H9 (cell line): ENCODE measurements around the gene LMO1. TPM values are rescaled to one million over a fixed set of nuclear protein-coding genes. Genes with fewer than 3 reads are reported as not detected.

ENCODE experiments used
- DNase-seq: peaks from one replicate; pipeline ENCODE4 v3.0.0-alpha.2; 2017
- H2AFZ ChIP-seq: one replicate; pipeline ENCODE4 v1.6.1; 2013; ENCODE audit warnings: mild to moderate bottlenecking, low read length, control low read depth, moderate library complexity
- H2AK5ac ChIP-seq: 2 replicates; pipeline ENCODE4 v1.6.1; 2013; ENCODE audit warnings: low read length, control low read depth, mixed read lengths; ENCODE audit not compliant: insufficient read length
- H2BK120ac ChIP-seq: one replicate; pipeline ENCODE4 v1.6.1; 2013; ENCODE audit warnings: low read depth, mild to moderate bottlenecking, low read length, control low read depth, inconsistent platforms; ENCODE audit not compliant: poor library complexity, severe bottlenecking
- H2BK12ac ChIP-seq: 2 replicates; pipeline ENCODE4 v1.6.1; 2013; ENCODE audit warnings: low read length, control low read depth, mixed read lengths, low read depth; ENCODE audit not compliant: insufficient read length
- H2BK15ac ChIP-seq: 2 replicates; pipeline ENCODE4 v1.6.1; 2013; ENCODE audit warnings: low read depth, low read length, control low read depth
- H2BK20ac ChIP-seq: one replicate; pipeline ENCODE4 v1.6.1; 2013; ENCODE audit warnings: low read depth, mild to moderate bottlenecking, low read length, control low read depth, inconsistent platforms; ENCODE audit not compliant: poor library complexity, severe bottlenecking
- H2BK5ac ChIP-seq: 2 replicates; pipeline ENCODE4 v1.6.1; 2013; ENCODE audit warnings: low read length, control low read depth, mixed read lengths; ENCODE audit not compliant: insufficient read length
- H3K14ac ChIP-seq: 2 replicates; pipeline ENCODE4 v1.6.1; 2013; ENCODE audit warnings: low read length, control low read depth; ENCODE audit not compliant: insufficient read depth
- H3K18ac ChIP-seq: 2 replicates; pipeline ENCODE4 v1.6.1; 2013; ENCODE audit warnings: low read depth, mild to moderate bottlenecking, mixed read lengths, low read length, control low read depth; ENCODE audit not compliant: insufficient read length
- H3K23ac ChIP-seq: 2 replicates; pipeline ENCODE4 v1.6.1; 2013; ENCODE audit warnings: low read length, control low read depth, mixed read lengths, low read depth; ENCODE audit not compliant: insufficient read length
- H3K23me2 ChIP-seq: 2 replicates; pipeline ENCODE4 v1.6.1; 2013; ENCODE audit warnings: low read depth, mild to moderate bottlenecking, mixed read lengths, low read length, control low read depth; ENCODE audit not compliant: insufficient read length, poor library complexity, severe bottlenecking
- H3K27ac ChIP-seq: 2 replicates; pipeline ENCODE4 v1.5.1; 2013; ENCODE audit warnings: low read length, control low read depth, mixed read lengths, low read depth; ENCODE audit not compliant: insufficient read length
- H3K27me3 ChIP-seq: 2 replicates; pipeline ENCODE4 v1.6.1; 2013; ENCODE audit warnings: low read length, control low read depth, inconsistent platforms; ENCODE audit not compliant: insufficient read depth
- H3K4ac ChIP-seq: 2 replicates; pipeline ENCODE4 v1.6.1; 2013; ENCODE audit warnings: low read depth, mild to moderate bottlenecking, control low read depth, inconsistent platforms, low read length, moderate library complexity
- H3K4me1 ChIP-seq: 2 replicates; pipeline ENCODE4 v1.6.1; 2013; ENCODE audit warnings: low read length, control low read depth, inconsistent platforms; ENCODE audit not compliant: insufficient read depth
- H3K4me2 ChIP-seq: 2 replicates; pipeline ENCODE4 v1.6.1; 2013; ENCODE audit warnings: low read length, control low read depth, mixed read lengths; ENCODE audit not compliant: insufficient read length, insufficient read depth
- H3K56ac ChIP-seq: 2 replicates; pipeline ENCODE4 v1.6.1; 2013; ENCODE audit warnings: low read depth, mild to moderate bottlenecking, mixed read lengths, low read length, control low read depth; ENCODE audit not compliant: insufficient read length
- H3K79me1 ChIP-seq: 2 replicates; pipeline ENCODE4 v1.6.1; 2013; ENCODE audit warnings: low read depth, mild to moderate bottlenecking, moderate library complexity, low read length, control low read depth, inconsistent platforms; ENCODE audit not compliant: insufficient read depth, poor library complexity, severe bottlenecking
- H3K79me2 ChIP-seq: 2 replicates; pipeline ENCODE4 v1.6.1; 2013; ENCODE audit warnings: low read length, control low read depth, inconsistent platforms; ENCODE audit not compliant: insufficient read depth
- H3K9ac ChIP-seq: 2 replicates; pipeline ENCODE4 v1.6.1; 2013; ENCODE audit warnings: low read length, control low read depth, mixed read lengths; ENCODE audit not compliant: insufficient read length; ENCODE audit errors: extremely low read depth
- H3K9me3 ChIP-seq: one replicate; pipeline ENCODE4 v1.6.1; 2013; ENCODE audit warnings: low read depth, low read length, inconsistent platforms; ENCODE audit not compliant: control insufficient read depth
- H3T11ph ChIP-seq: one replicate; pipeline ENCODE4 v1.6.1; 2013; ENCODE audit warnings: mild to moderate bottlenecking, low read length, control low read depth, inconsistent platforms
- H4K20me1 ChIP-seq: one replicate; pipeline ENCODE4 v1.6.1; 2013; ENCODE audit not compliant: control insufficient read depth, insufficient read length, insufficient read depth
- H4K5ac ChIP-seq: 2 replicates; pipeline ENCODE4 v1.6.1; 2013; ENCODE audit warnings: low read depth, mild to moderate bottlenecking, mixed read lengths, low read length, control low read depth; ENCODE audit not compliant: insufficient read length
- H4K8ac ChIP-seq: replicated peaks from 2 replicates; pipeline ENCODE4 v1.6.1; 2013; ENCODE audit warnings: low read length, control low read depth, mixed read lengths, low read depth; ENCODE audit not compliant: insufficient read length
- H4K91ac ChIP-seq: 2 replicates; pipeline ENCODE4 v1.6.1; 2013; ENCODE audit warnings: low read depth, mild to moderate bottlenecking, moderate library complexity, mixed read lengths, low read length, control low read depth; ENCODE audit not compliant: insufficient read length
- H3K27ac Mint-ChIP-seq, 3 experiments: 2 replicates in 2 of 3; 3 replicates in 1 of 3; pipeline ENCODE4 v1.8.0; 2020 to 2021; ENCODE audit warnings: mixed read lengths in 3 of 3, mild to moderate bottlenecking in 1 of 3, moderate library complexity in 1 of 3
- H3K27me3 Mint-ChIP-seq: 2 replicates; pipeline ENCODE4 v1.8.0; 2021; ENCODE audit warnings: low read depth, mild to moderate bottlenecking, moderate library complexity, mixed read lengths
- H3K36me3 Mint-ChIP-seq, 3 experiments: 2 replicates in 2 of 3; 3 replicates in 1 of 3; pipeline ENCODE4 v1.8.0; 2020 to 2021; ENCODE audit warnings: low read depth in 3 of 3, mixed read lengths in 3 of 3; ENCODE audit not compliant: insufficient read depth in 1 of 3
- H3K4me1 Mint-ChIP-seq, 2 experiments: 2 replicates each; pipeline ENCODE4 v1.8.0; 2020; ENCODE audit warnings: mixed read lengths in 2 of 2
- H3K4me3 Mint-ChIP-seq, 2 experiments: 2 replicates in 1 of 2; 3 replicates in 1 of 2; pipeline ENCODE4 v1.8.0; 2020 to 2021; ENCODE audit warnings: mild to moderate bottlenecking in 2 of 2, mixed read lengths in 2 of 2, moderate library complexity in 1 of 2
- H3K9me3 Mint-ChIP-seq, 2 experiments: 2 replicates in 1 of 2; 3 replicates in 1 of 2; pipeline ENCODE4 v1.8.0; 2020; ENCODE audit warnings: mild to moderate bottlenecking in 2 of 2, mixed read lengths in 2 of 2, moderate library complexity in 1 of 2
- WGBS: extraction: QIAGEN DNeasy Blood & Tissue Kit; methylation state at CpG from one replicate; pipeline ENCODE4 v1.1.7; 2013; ENCODE audit warnings: missing lambda C conversion rate, low lambda C conversion rate, mixed read lengths; ENCODE audit not compliant: insufficient read length; ENCODE audit errors: extremely low coverage; 5-methylcytosine and 5-hydroxymethylcytosine counted together
- total RNA-seq: library from RNA; stranded (reverse); gene quantifications from 2 replicates; pipeline ENCODE4 v1.2.1, GENCODE V29; 2021
- TF ChIP-seq, protein P1 (sequence below): fragments of 200-600 bp; sonication (generic); conservative IDR thresholded peaks from 3 replicates; pipeline ENCODE4 v1.8.0; 2021; ENCODE audit warnings: antibody characterized with exemption, mild to moderate bottlenecking

Gene LMO1
- total RNA-seq, 1 experiment from 2014 or later: 0.50 TPM

- Histone ChIP-seq H2BK5ac (no peak overlapping the region), H3K9ac (no peak overlapping the region), H3K23me2 (no peaks in the 10 kb centered on the region), H2AFZ (no peak overlapping the region), H4K91ac (no peak overlapping the region), H3K79me2 (no peaks in the 10 kb centered on the region), H3K23ac (no peak overlapping the region), H3K27me3 (no peaks in the 10 kb centered on the region), H3K14ac (no peak overlapping the region), H3T11ph (no peak overlapping the region), H2BK15ac (no peak overlapping the region), H3K9me3 (no peaks in the 10 kb centered on the region), H3K4me2 (no peak overlapping the region), H3K18ac (no peak overlapping the region), H2AK5ac (no peak overlapping the region), H3K79me1 (no peaks in the 10 kb centered on the region), H4K20me1 (no peaks in the 10 kb centered on the region), H4K5ac (no peak overlapping the region), H3K4me1 (no peaks in the 10 kb centered on the region), H4K8ac (no peak overlapping the region), H3K56ac (no peak overlapping the region), H2BK120ac (no peak overlapping the region), H2BK12ac (no peak overlapping the region), H3K27ac (no peak overlapping the region), H2BK20ac (no peak overlapping the region), H3K4ac (no peak overlapping the region)
- Mint-ChIP-seq H3K36me3 (no peaks in the 10 kb centered on the region), H3K9me3 (no peaks in the 10 kb centered on the region; a peak in 1 of 5 replicates), H3K27ac (no peak overlapping the region), H3K4me3 (no peak overlapping the region), H3K27me3 (peaks cover 9% of the 10 kb centered on the region), H3K4me1 (peaks cover 9 to 25% of the 10 kb centered on the region in 2 experiments)
- peak; percentile 14 for DNase-seq
- no CpG with 5 or more reads among the region's 10 CpGs for WGBS
- TF ChIP-seq, protein P1, sequence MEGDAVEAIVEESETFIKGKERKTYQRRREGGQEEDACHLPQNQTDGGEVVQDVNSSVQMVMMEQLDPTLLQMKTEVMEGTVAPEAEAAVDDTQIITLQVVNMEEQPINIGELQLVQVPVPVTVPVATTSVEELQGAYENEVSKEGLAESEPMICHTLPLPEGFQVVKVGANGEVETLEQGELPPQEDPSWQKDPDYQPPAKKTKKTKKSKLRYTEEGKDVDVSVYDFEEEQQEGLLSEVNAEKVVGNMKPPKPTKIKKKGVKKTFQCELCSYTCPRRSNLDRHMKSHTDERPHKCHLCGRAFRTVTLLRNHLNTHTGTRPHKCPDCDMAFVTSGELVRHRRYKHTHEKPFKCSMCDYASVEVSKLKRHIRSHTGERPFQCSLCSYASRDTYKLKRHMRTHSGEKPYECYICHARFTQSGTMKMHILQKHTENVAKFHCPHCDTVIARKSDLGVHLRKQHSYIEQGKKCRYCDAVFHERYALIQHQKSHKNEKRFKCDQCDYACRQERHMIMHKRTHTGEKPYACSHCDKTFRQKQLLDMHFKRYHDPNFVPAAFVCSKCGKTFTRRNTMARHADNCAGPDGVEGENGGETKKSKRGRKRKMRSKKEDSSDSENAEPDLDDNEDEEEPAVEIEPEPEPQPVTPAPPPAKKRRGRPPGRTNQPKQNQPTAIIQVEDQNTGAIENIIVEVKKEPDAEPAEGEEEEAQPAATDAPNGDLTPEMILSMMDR: no peak
These were observed 28.7 kb upstream of the LMO1 start for GRCh38 chr11:8292351-8292750.
